ENCODE results near the gene ITPRIPL1.

Gene ITPRIPL1

DNA sequence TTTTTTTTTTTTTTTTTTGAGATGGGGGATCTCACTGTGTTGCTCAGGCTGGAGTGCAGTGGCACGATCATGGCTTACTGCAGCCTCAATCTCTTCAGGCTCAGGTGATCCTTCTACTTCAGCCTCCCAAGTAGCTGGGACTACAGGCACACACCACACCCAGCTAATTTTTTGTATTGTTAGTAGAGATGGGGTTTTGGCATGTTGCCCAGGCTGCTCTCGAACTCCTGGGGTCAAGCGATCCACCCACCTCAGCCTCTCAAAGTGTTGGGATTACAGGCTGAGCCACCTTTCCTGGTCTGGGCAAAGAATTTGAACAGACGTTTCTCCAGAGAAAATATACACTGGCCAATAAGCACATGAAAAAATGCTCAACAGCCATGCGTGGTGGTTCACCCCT is 16.9 kb upstream of the ITPRIPL1 start:
- no peak for DNase-seq
- Histone ChIP-seq H3K27ac (no peak overlapping the region), H3K9me3 (ENCODE audit: severe bottlenecking) (no peaks in the 10 kb centered on the region), H3K4me3 (ENCODE audit: low read depth, low read length) (no peak overlapping the region), H3K36me3 (peaks cover 23% of the 10 kb centered on the region), H3K27me3 (ENCODE audit: insufficient read depth, low read depth, severe bottlenecking) (no peaks in the 10 kb centered on the region)
- no peak for TF ChIP-seq CTCF (IDR thresholded peaks at IDR 0.05; ENCODE audit: low read depth, low read length)

DNA sequence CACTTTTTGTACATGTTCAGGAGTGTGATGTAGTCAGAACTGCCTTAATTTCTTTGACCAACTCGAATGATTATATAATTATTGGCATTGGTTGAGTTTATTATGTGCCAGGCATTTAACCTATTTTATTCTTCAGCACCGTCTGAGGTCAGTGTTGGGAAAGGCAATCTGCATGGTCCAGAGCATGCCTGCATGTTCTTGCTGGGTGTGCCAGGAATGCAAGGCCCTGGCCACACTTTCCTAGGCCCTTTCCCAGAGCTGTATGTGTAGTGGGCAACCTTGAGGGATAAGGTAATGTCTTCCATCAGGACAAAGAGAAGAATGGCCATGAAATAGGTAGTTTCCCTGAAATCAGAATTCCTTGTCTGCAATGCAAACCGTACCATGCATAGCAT is 10.1 kb upstream of the ITPRIPL1 start:
- no peak for DNase-seq
- H3K27ac ChIP-seq = no peak overlapping the region

DNA sequence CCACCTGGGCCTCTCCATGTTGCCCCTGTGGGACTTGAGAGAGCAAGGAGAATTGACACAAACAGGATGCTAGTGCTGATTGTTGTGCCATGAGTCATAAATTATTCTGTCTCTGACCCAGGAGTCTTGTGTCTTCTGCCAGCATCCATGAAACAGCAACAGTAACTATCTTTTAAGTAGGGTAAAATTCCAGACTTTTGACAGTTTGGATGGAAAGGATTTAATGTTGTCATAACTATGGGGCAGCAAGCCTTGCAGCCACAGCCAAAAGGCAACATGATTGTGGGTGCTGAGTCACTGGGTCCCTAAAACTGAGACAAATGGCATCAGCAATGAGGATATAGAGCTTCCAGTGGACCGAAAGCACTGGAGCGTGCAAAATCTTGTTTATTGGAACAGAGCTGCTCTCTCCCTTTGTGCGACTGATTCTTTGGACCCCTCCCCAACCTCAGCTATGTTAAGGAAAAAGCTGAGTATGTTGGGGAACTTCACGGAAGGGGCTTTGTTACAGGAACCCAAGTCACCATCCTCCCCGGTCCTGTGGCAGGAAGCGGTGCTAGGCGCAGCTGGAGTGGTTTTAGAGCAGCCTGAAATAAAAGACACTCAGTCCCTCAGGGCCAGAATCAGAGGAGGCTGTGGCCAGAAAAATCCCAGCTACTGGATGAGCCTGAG is 9.6 kb upstream of the ITPRIPL1 start:
- no peak for TF ChIP-seq CTCF (IDR thresholded peaks at IDR 0.05; ENCODE audit: low read depth, low read length)
- Histone ChIP-seq H3K4me3 (ENCODE audit: low read depth, low read length) (no peak overlapping the region), H3K27ac (no peak overlapping the region), H3K9me3 (ENCODE audit: severe bottlenecking) (no peaks in the 10 kb centered on the region), H3K27me3 (ENCODE audit: insufficient read depth, low read depth, severe bottlenecking) (no peaks in the 10 kb centered on the region), H3K36me3 (no peaks in the 10 kb centered on the region)
- DNase-seq = no peak

More for the DNA sequence above, 10.1 kb upstream of the ITPRIPL1 start:
- Histone ChIP-seq H3K4me3 (ENCODE audit: low read depth, low read length) (no peak overlapping the region), H3K27me3 (ENCODE audit: insufficient read depth, low read depth, severe bottlenecking) (no peaks in the 10 kb centered on the region), H3K9me3 (ENCODE audit: severe bottlenecking) (no peaks in the 10 kb centered on the region), H3K36me3 (no peaks in the 10 kb centered on the region)
- TF ChIP-seq CTCF (IDR thresholded peaks at IDR 0.05; ENCODE audit: low read depth, low read length) = no peak

DNA sequence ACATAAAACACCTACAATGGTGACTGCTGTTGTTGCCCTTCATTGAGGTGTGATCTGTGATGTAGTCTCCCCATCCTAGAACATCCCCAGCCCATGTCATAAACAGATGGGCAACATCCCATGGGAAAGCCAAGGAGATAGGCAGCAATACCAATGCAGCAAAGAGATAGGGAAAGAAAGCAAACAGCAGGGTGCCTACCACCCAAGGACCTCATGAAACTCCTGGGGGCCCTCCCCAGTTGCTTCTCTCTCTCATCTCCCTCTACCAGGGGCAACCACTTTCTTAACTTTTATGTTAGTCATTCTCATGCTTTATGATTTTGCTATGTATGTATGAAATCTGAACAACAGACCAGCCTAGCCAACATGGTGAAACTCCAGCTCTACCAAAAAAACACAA is 8.1 kb upstream of the ITPRIPL1 start:
- H3K27ac ChIP-seq = no peak overlapping the region
- no peaks in the 10 kb centered on the region for H3K9me3 ChIP-seq (ENCODE audit: severe bottlenecking)
- H3K4me3 ChIP-seq (ENCODE audit: low read depth, low read length) = no peak overlapping the region
- no peaks in the 10 kb centered on the region for H3K27me3 ChIP-seq (ENCODE audit: insufficient read depth, low read depth, severe bottlenecking)
- TF ChIP-seq CTCF (IDR thresholded peaks at IDR 0.05; ENCODE audit: low read depth, low read length) = no peak
- H3K36me3 ChIP-seq = no peaks in the 10 kb centered on the region
- DNase-seq = no peak

DNA sequence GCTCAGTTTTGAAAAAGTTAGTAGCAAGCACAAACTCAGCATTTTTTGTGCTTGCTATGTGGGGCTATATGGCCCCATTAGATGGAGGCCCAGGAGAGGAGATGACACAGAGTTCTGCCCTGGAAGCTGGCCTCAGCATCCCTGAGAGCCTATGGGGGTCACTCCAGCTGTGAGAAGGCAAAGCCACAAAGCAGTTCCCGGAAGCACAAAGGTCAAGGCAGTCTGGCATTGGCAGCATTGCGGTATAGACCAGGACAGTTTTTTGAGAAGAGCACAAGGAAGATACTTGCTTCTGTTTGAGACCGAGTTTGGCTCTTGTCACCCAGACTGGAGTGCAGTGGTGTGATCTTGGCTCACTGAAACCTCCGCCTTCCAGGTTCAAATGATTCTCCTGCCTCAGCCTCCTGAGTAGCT is 7.5 kb upstream of the ITPRIPL1 start:
- no peak for TF ChIP-seq CTCF (IDR thresholded peaks at IDR 0.05; ENCODE audit: low read depth, low read length)
- no peak overlapping the region for H3K27ac ChIP-seq
- H3K36me3 ChIP-seq = no peaks in the 10 kb centered on the region
- no peaks in the 10 kb centered on the region for H3K9me3 ChIP-seq (ENCODE audit: severe bottlenecking)
- H3K4me3 ChIP-seq (ENCODE audit: low read depth, low read length) = no peak overlapping the region
- DNase-seq = no peak
- no peaks in the 10 kb centered on the region for H3K27me3 ChIP-seq (ENCODE audit: insufficient read depth, low read depth, severe bottlenecking)

DNA sequence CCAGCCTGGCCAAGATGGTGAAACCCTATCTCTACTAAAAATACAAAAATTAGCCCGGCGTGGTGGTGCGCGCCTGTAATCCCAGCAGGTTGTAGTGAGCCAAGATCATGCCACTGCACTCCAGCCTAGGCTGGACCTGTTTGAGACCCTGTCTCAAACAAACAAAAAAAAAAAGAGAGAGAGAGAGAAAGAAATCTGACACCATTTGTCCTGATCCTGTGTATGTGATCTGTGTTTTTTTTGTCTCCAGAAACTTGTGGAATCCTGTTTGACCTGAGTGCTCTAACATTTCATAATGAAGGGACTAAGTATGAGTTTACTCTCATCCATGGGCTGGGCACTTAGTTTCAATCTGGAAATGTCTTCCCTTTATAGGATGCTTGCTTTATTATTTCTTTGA is 6.4 kb upstream of the ITPRIPL1 start:
- no peak overlapping the region for H3K4me3 ChIP-seq (ENCODE audit: low read depth, low read length)
- H3K27me3 ChIP-seq (ENCODE audit: insufficient read depth, low read depth, severe bottlenecking) = no peaks in the 10 kb centered on the region
- H3K27ac ChIP-seq = no peak overlapping the region
- no peak for TF ChIP-seq CTCF (IDR thresholded peaks at IDR 0.05; ENCODE audit: low read depth, low read length)
- no peaks in the 10 kb centered on the region for H3K9me3 ChIP-seq (ENCODE audit: severe bottlenecking)
- H3K36me3 ChIP-seq = no peaks in the 10 kb centered on the region
- no peak for DNase-seq
